ENCODE data around the gene WSB2. TPM values are rescaled to one million over a fixed set of nuclear protein-coding genes. Genes with fewer than 3 reads are reported as not detected.

WSB2 gene
- total and polyA plus RNA-seq, 9 of the 15 experiments (the other 6 are each of a cell fraction or from before 2014, with no cell fraction given), result 31.4 to 77.6 (median 52.6) TPM

DNA sequence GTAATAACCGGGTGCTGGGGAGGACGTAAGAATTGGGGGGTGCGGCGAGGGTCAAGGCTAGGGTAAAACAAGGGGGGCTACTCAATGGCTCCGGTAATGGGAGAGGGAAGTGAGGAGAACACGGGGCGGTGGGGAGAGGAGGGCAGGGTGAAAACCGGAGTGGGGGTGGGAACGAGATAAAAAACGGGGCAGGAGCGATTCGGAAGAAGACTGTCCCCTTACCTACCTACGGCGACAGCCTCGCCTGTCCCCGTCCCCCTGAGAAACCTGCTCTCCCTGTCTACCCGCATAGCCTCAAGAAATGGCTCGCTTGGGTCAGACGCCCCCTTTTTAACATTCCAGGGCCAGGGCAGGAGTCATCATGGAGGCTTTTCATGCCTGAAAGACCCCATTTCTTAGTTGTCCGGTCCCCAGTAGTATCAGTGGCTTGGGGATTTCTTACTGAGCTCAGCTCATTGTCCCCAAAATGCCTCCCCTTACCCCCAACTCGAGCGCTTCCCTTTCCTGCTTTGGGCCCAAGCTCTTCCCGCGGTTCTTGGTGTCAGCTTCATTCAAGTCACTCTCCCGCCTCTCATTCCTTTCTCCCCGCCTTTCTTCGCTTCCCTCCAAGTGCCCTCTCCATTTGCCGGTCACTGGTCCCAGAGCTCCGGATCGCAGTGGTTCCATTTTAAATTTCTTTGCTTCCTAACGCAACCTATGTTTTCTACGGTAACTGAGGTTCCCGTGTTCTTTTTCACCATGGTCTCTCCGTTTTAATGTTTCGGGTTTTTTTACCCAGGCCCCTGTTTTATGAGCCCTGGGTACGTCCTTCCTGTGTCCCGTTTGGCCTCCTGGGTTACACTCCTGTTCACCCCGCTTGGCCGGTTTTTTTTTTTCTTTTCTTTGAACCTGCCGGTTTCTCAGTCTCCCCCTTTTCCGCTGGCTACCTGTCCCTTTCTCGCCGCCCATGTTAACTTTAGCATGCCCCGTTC is 1.2 kb upstream of the WSB2 start (continued):
- TF ChIP-seq, protein P1, sequence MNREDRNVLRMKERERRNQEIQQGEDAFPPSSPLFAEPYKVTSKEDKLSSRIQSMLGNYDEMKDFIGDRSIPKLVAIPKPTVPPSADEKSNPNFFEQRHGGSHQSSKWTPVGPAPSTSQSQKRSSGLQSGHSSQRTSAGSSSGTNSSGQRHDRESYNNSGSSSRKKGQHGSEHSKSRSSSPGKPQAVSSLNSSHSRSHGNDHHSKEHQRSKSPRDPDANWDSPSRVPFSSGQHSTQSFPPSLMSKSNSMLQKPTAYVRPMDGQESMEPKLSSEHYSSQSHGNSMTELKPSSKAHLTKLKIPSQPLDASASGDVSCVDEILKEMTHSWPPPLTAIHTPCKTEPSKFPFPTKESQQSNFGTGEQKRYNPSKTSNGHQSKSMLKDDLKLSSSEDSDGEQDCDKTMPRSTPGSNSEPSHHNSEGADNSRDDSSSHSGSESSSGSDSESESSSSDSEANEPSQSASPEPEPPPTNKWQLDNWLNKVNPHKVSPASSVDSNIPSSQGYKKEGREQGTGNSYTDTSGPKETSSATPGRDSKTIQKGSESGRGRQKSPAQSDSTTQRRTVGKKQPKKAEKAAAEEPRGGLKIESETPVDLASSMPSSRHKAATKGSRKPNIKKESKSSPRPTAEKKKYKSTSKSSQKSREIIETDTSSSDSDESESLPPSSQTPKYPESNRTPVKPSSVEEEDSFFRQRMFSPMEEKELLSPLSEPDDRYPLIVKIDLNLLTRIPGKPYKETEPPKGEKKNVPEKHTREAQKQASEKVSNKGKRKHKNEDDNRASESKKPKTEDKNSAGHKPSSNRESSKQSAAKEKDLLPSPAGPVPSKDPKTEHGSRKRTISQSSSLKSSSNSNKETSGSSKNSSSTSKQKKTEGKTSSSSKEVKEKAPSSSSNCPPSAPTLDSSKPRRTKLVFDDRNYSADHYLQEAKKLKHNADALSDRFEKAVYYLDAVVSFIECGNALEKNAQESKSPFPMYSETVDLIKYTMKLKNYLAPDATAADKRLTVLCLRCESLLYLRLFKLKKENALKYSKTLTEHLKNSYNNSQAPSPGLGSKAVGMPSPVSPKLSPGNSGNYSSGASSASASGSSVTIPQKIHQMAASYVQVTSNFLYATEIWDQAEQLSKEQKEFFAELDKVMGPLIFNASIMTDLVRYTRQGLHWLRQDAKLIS (CRISPR knock-in tag; IDR thresholded peaks at IDR 0.05), result no peak

DNA sequence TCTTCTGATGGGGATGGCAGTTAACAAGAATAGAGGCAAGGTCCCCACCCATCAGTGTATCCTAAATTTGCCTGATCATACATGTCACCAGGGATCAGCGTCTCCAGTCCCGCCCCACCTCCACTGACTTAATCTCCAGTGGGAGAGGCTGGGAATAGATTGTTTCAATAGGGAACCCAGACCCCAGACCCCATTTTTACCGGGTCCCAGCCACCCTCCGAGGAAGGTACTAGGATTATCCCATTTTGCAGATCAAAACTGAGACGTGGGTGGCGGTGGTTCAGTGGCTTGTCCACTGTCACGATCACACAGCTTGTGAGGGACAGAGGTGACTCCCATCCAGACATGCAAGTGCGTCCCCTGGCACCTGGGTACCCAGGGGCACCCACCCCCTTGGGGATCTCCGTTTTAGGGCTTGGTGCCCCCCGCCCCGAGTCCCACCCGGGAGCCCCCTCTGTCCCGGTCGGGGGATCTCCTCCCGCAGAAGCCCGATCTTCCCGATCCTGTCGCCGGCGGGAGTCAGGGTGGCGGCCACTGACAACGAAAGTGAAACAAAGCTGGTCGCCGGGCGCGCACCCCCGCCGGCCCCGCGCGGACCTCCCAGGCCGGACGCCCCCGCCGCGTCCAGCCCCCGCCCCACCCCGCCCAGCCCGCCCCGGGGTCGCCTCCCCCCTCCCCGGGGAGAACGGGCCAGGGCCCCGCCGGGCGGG is 523 bp downstream of the WSB2 start:
- WGBS (ENCODE audit: insufficient coverage, low coverage, missing lambda C conversion rate), result 0% methylated on average over 15 of the region's 46 CpGs
- in situ Hi-C loops (cut with MboI) (no loop called here), intact Hi-C loops (cut with micrococcal nuclease) (loop anchor here (5.0 kb wide), 1 partner anchor 42 kb away; the partner anchor contains the start of gene VSIG10)
- H2AFZ ChIP-seq (ENCODE audit: low read depth, low read length), result peak overlapping the region; percentile 71
- TSS peak; percentile 56 for BruUV-seq (replicated peaks)
- ChIA-PET POLR2A (interaction anchor here (0.6 to 1.1 kb wide), 4 partner anchors 28 to 315 kb away, joined by 3 read pairs; partner anchors contain the start of gene TAOK3), CTCF (ENCODE audit: low intra/inter-chr PET ratio) (interaction anchor here (0.6 kb wide), 1 partner anchor 16 kb away, joined by 4 read pairs; no protein-coding TSS in a partner anchor)
- peak overlapping the region; percentile 97 for H3K4me2 ChIP-seq (ENCODE audit: insufficient read depth, low read length)
- no peaks in the 10 kb centered on the region for H3K27me3 ChIP-seq (ENCODE audit: control insufficient read depth in 2 of 2, insufficient read depth in 2 of 2, low read length in 2 of 2)
- DNase-seq (ENCODE audit: extremely low read depth in 1 of 4, low spot score in 3 of 4) (peak in 2 of 4 experiments; percentile 34 to 41), ATAC-seq (peak; percentile 5; the same call in 2 of the 3 replicates), FAIRE-seq (peak; percentile 42)
- peak overlapping the region; percentile 84 for H3K27ac ChIP-seq (ENCODE audit: extremely low read depth, low read depth, low read length)
- H4K20me1 ChIP-seq (replicated peaks; ENCODE audit: control insufficient read depth, insufficient read depth, low read length), result peaks cover 5% of the 10 kb centered on the region; the same call in 1 of the 2 replicates
- peaks cover 33% of the 10 kb centered on the region for H3K79me2 ChIP-seq (ENCODE audit: control insufficient read depth, insufficient read depth, low read length)
- H3K4me1 ChIP-seq (replicated peaks in 1 of 2; ENCODE audit: control insufficient read depth in 2 of 2, insufficient read depth in 2 of 2, low read length in 2 of 2), result peaks cover 15 to 35% of the 10 kb centered on the region in 2 experiments
- H3K9me3 ChIP-seq (replicated peaks; ENCODE audit: control insufficient read depth, insufficient read depth, low read depth, low read length), result no peaks in the 10 kb centered on the region
- no peaks in the 10 kb centered on the region; the same call in 2 of the 3 replicates for H3K36me3 ChIP-seq (ENCODE audit: control insufficient read depth, insufficient read depth, low read length)
- peak overlapping the region; percentile 83 to 95 for H3K9ac ChIP-seq (ENCODE audit: insufficient read depth in 1 of 2, low read depth in 2 of 2, low read length in 2 of 2)
- peak overlapping the region; percentile 85 for H3K4me3 ChIP-seq
- H3K9me1 ChIP-seq (ENCODE audit: control insufficient read depth, insufficient read depth, low read length), result no peaks in the 10 kb centered on the region
- peak; percentile 34; the same call in 1 of the 2 replicates for TF ChIP-seq EGR1 (conservative IDR thresholded peaks at IDR 0.05)
- TF ChIP-seq, protein P2, sequence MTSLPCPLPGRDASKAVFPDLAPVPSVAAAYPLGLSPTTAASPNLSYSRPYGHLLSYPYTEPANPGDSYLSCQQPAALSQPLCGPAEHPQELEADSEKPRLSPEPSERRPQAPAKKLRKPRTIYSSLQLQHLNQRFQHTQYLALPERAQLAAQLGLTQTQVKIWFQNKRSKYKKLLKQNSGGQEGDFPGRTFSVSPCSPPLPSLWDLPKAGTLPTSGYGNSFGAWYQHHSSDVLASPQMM (CRISPR knock-in tag; IDR thresholded peaks at IDR 0.05), result no peak
- 0 out of 2 replicates have a peak, but pooled peaks have one; percentile 16 for TF ChIP-seq CTBP1 (IDR thresholded peaks at IDR 0.05; ENCODE audit: borderline replicate concordance)
- TF ChIP-seq, protein P3, sequence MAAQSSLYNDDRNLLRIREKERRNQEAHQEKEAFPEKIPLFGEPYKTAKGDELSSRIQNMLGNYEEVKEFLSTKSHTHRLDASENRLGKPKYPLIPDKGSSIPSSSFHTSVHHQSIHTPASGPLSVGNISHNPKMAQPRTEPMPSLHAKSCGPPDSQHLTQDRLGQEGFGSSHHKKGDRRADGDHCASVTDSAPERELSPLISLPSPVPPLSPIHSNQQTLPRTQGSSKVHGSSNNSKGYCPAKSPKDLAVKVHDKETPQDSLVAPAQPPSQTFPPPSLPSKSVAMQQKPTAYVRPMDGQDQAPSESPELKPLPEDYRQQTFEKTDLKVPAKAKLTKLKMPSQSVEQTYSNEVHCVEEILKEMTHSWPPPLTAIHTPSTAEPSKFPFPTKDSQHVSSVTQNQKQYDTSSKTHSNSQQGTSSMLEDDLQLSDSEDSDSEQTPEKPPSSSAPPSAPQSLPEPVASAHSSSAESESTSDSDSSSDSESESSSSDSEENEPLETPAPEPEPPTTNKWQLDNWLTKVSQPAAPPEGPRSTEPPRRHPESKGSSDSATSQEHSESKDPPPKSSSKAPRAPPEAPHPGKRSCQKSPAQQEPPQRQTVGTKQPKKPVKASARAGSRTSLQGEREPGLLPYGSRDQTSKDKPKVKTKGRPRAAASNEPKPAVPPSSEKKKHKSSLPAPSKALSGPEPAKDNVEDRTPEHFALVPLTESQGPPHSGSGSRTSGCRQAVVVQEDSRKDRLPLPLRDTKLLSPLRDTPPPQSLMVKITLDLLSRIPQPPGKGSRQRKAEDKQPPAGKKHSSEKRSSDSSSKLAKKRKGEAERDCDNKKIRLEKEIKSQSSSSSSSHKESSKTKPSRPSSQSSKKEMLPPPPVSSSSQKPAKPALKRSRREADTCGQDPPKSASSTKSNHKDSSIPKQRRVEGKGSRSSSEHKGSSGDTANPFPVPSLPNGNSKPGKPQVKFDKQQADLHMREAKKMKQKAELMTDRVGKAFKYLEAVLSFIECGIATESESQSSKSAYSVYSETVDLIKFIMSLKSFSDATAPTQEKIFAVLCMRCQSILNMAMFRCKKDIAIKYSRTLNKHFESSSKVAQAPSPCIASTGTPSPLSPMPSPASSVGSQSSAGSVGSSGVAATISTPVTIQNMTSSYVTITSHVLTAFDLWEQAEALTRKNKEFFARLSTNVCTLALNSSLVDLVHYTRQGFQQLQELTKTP (IDR thresholded peaks at IDR 0.05; ENCODE audit: low read depth in 1 of 2, partially characterized antibody in 2 of 2), result no peak
- peak; percentile 75 for TF ChIP-seq RBBP5 (IDR thresholded peaks at IDR 0.05; ENCODE audit: borderline replicate concordance, insufficient read depth, low read length, poor library complexity, severe bottlenecking)
- peak; percentile 23; the same call in 1 of the 2 replicates for TF ChIP-seq PHF8 (IDR thresholded peaks at IDR 0.05; ENCODE audit: borderline replicate concordance, low read length)

Data from K562 (cell line).